H1 (cell line): Measurements from ENCODE around the gene NDST3. TPM values are rescaled to one million over a fixed set of nuclear protein-coding genes. Genes with fewer than 3 reads are reported as not detected.

Experiments
- CTCF ChIA-PET: fragments of 300-600 bp; sonication (Branson Sonifier 250); formaldehyde crosslinking; loops from one replicate; lab custom pipeline; 2021; ENCODE audit not compliant: partially characterized antibody; lab: Charles Lee
- POLR2A ChIA-PET: fragments of 300-600 bp; sonication (Branson Sonifier 250); formaldehyde crosslinking; loops from one replicate; lab custom pipeline; 2021; ENCODE audit warnings: inconsistent platforms; ENCODE audit not compliant: partially characterized antibody; lab: Charles Lee
- DNase-seq, 2 experiments: peaks; one replicate each; pipeline versions ENCODE4 v3.0.0 to v3.0.0-alpha.2; 2010 to 2022; ENCODE audit warnings: low spot score in 2 of 2, low read depth in 1 of 2, mixed read lengths in 1 of 2
- FAIRE-seq: peaks from 2 replicates; lab custom pipeline; 2011; peaks lifted over from hg19 to GRCh38; lab: Jason Lieb, UNC
- H2AFZ ChIP-seq: 2 replicates; pipeline ENCODE4 v1.8.1; 2012; ENCODE audit warnings: low read length, inconsistent platforms
- H2AK5ac ChIP-seq: 2 replicates; pipeline ENCODE4 v1.6.1; 2013; ENCODE audit warnings: low read depth, low read length
- H2BK120ac ChIP-seq: replicated peaks from 2 replicates; pipeline ENCODE3; 2013; ENCODE audit warnings: low read depth, low read length, inconsistent platforms
- H2BK12ac ChIP-seq: 2 replicates; pipeline ENCODE4 v1.6.1; 2013; ENCODE audit warnings: low read depth, low read length
- H2BK15ac ChIP-seq: 2 replicates; pipeline ENCODE4 v1.6.1; 2013; ENCODE audit warnings: low read length
- H2BK20ac ChIP-seq: 2 replicates; pipeline ENCODE4 v1.6.1; 2013; ENCODE audit warnings: low read length
- H2BK5ac ChIP-seq: 2 replicates; pipeline ENCODE4 v1.6.1; 2013; ENCODE audit warnings: low read depth, low read length
- H3K14ac ChIP-seq: 2 replicates; pipeline ENCODE4 v1.6.1; 2013; ENCODE audit warnings: inconsistent platforms; ENCODE audit not compliant: insufficient read length
- H3K18ac ChIP-seq: 2 replicates; pipeline ENCODE4 v1.6.1; 2013; ENCODE audit warnings: low read length; ENCODE audit errors: extremely low read depth
- H3K23ac ChIP-seq: 2 replicates; pipeline ENCODE4 v1.6.1; 2013; ENCODE audit warnings: inconsistent platforms; ENCODE audit not compliant: insufficient read length
- H3K23me2 ChIP-seq: 2 replicates; pipeline ENCODE4 v1.6.1; 2013; ENCODE audit warnings: low read depth, low read length
- H3K27ac ChIP-seq: 2 replicates; pipeline ENCODE4 v1.6.1; 2011; ENCODE audit warnings: low read depth, low read length, inconsistent platforms
- H3K27me3 ChIP-seq, 4 experiments: replicated peaks in 1 of 4; 1 replicate in 1 of 4; 2 replicates in 3 of 4; pipeline versions ENCODE4 v1.6.1 to v1.8.1; 2011 to 2013; ENCODE audit warnings: low read length in 3 of 4, mild to moderate bottlenecking in 3 of 4, inconsistent platforms in 2 of 4, mixed read lengths in 2 of 4, moderate library complexity in 1 of 4; ENCODE audit not compliant: control insufficient read depth in 3 of 4, insufficient read depth in 3 of 4; ENCODE audit errors: extremely low read depth in 1 of 4
- H3K36me3 ChIP-seq, 4 experiments: 2 replicates each; pipeline versions ENCODE4 v1.6.1 to v1.8.1; 2011 to 2013; ENCODE audit warnings: mild to moderate bottlenecking in 4 of 4, low read length in 3 of 4, moderate library complexity in 2 of 4, control low read depth in 1 of 4, inconsistent platforms in 1 of 4; ENCODE audit not compliant: insufficient read depth in 4 of 4, control insufficient read depth in 2 of 4
- H3K4ac ChIP-seq: replicated peaks from 2 replicates; pipeline ENCODE3; 2013; ENCODE audit warnings: low read length, low read depth, mixed read lengths, inconsistent platforms; ENCODE audit not compliant: insufficient read length
- H3K4me1 ChIP-seq, 4 experiments: replicated peaks in 1 of 4; 1 replicate in 1 of 4; 2 replicates in 3 of 4; pipeline versions ENCODE4 v1.6.1 to v1.8.1; 2011 to 2013; ENCODE audit warnings: low read length in 3 of 4, inconsistent platforms in 2 of 4, mixed read lengths in 1 of 4; ENCODE audit not compliant: insufficient read depth in 4 of 4, control insufficient read depth in 3 of 4
- H3K4me2 ChIP-seq, 2 experiments: 2 replicates each; pipeline versions ENCODE4 v1.6.1 to v1.8.1; 2011 to 2013; ENCODE audit warnings: low read depth in 2 of 2, low read length in 2 of 2, control low read depth in 1 of 2, inconsistent platforms in 1 of 2, mild to moderate bottlenecking in 1 of 2; ENCODE audit not compliant: insufficient read depth in 1 of 2
- H3K4me3 ChIP-seq, 4 experiments: fragments of 200-600, 300-600 bp in 1 of 4; sonication (generic), shearing (Covaris generic), sonication (Bioruptor Twin) in 1 of 4; 2 replicates each; pipeline versions ENCODE4 v1.5.1 to v1.8.1; 2011 to 2016; ENCODE audit warnings: low read length in 4 of 4, low read depth in 3 of 4, control low read depth in 2 of 4, inconsistent platforms in 2 of 4, mild to moderate bottlenecking in 2 of 4, mixed read lengths in 1 of 4, moderate library complexity in 1 of 4; ENCODE audit not compliant: insufficient read depth in 2 of 4; ENCODE audit errors: extremely low read depth in 1 of 4
- H3K56ac ChIP-seq: replicated peaks from 2 replicates; pipeline ENCODE3; 2013; ENCODE audit warnings: low read depth, mild to moderate bottlenecking, mixed read lengths, low read length, inconsistent platforms; ENCODE audit not compliant: insufficient read length
- H3K79me1 ChIP-seq: 2 replicates; pipeline ENCODE4 v1.6.1; 2013; ENCODE audit warnings: low read depth, low read length, control low read depth
- H3K79me2 ChIP-seq, 2 experiments: 2 replicates each; pipeline versions ENCODE4 v1.6.1 to v1.8.1; 2012 to 2013; ENCODE audit warnings: low read length in 2 of 2, mild to moderate bottlenecking in 2 of 2, inconsistent platforms in 1 of 2; ENCODE audit not compliant: insufficient read depth in 2 of 2, control insufficient read depth in 1 of 2
- H3K9ac ChIP-seq, 4 experiments: replicated peaks in 1 of 4; 1 replicate in 1 of 4; 2 replicates in 3 of 4; pipeline versions ENCODE4 v1.6.1 to v1.8.1; 2011 to 2013; ENCODE audit warnings: low read depth in 3 of 4, low read length in 3 of 4, control low read depth in 2 of 4, mild to moderate bottlenecking in 2 of 4, moderate library complexity in 2 of 4, inconsistent platforms in 1 of 4; ENCODE audit errors: extremely low read depth in 1 of 4
- H3K9me3 ChIP-seq, 2 experiments: 2 replicates each; pipeline versions ENCODE4 v1.6.1 to v1.8.1; 2012 to 2013; ENCODE audit warnings: mild to moderate bottlenecking in 2 of 2, moderate library complexity in 2 of 2, control low read depth in 1 of 2, inconsistent platforms in 1 of 2, low read depth in 1 of 2, low read length in 1 of 2, mixed read lengths in 1 of 2; ENCODE audit not compliant: insufficient read depth in 2 of 2
- H4K20me1 ChIP-seq, 2 experiments: replicated peaks in 1 of 2; 2 replicates each; pipeline versions ENCODE3 to v1.8.1; 2011 to 2013; ENCODE audit warnings: inconsistent platforms in 2 of 2, low read length in 2 of 2, mild to moderate bottlenecking in 1 of 2; ENCODE audit not compliant: insufficient read depth in 2 of 2, control insufficient read depth in 1 of 2
- H4K5ac ChIP-seq: 2 replicates; pipeline ENCODE4 v1.6.1; 2013; ENCODE audit warnings: low read length, low read depth, mixed read lengths, inconsistent platforms; ENCODE audit not compliant: insufficient read length
- H4K8ac ChIP-seq: 2 replicates; pipeline ENCODE4 v1.8.0; 2013; ENCODE audit warnings: mild to moderate bottlenecking, moderate library complexity, low read length, inconsistent platforms; ENCODE audit not compliant: insufficient read depth; ENCODE audit errors: extremely low read depth
- H4K91ac ChIP-seq: replicated peaks from 2 replicates; pipeline ENCODE3; 2013; ENCODE audit warnings: low read length, mixed read lengths, inconsistent platforms; ENCODE audit not compliant: insufficient read length
- CBX8 ChIP-seq: fragments of 300-800, 300-1000 bp; sonication (generic); IDR thresholded peaks from 2 replicates; pipeline ENCODE4 v1.7.1; 2016; ENCODE audit warnings: low read depth, low read length, borderline replicate concordance
- CTBP2 ChIP-seq: IDR thresholded peaks from 2 replicates; pipeline ENCODE4 v1.7.0; 2011; ENCODE audit warnings: borderline replicate concordance, mild to moderate bottlenecking, moderate library complexity, mixed read lengths, low read length; ENCODE audit not compliant: insufficient read depth, insufficient read length
- HDAC6 ChIP-seq: IDR thresholded peaks from one replicate; pipeline ENCODE4 v1.7.1; 2012; ENCODE audit warnings: low read depth, mild to moderate bottlenecking, inconsistent platforms, low read length, moderate library complexity
- JUND ChIP-seq: IDR thresholded peaks from 2 replicates; pipeline ENCODE4 v1.6.1; 2011; ENCODE audit warnings: mild to moderate bottlenecking, improper control_type of control experiment, low read length
- KDM4A ChIP-seq: IDR thresholded peaks from one replicate; pipeline ENCODE4 v1.7.1; 2012; ENCODE audit warnings: low read depth, mild to moderate bottlenecking, moderate library complexity, low read length, inconsistent platforms; ENCODE audit not compliant: severe bottlenecking
- POLR2A ChIP-seq, 2 experiments: IDR thresholded peaks; 1 replicate in 1 of 2; 2 replicates in 1 of 2; pipeline ENCODE4 v1.6.1; 2011; ENCODE audit warnings: low read depth in 2 of 2, low read length in 2 of 2, mild to moderate bottlenecking in 2 of 2; ENCODE audit errors: control extremely low read depth in 1 of 2
- POLR2AphosphoS5 ChIP-seq: IDR thresholded peaks from 2 replicates; pipeline ENCODE4 v1.6.1; 2011; ENCODE audit warnings: low read depth, low read length
- RNF2 ChIP-seq: fragments of 200-900, 300-1000 bp; sonication (generic); IDR thresholded peaks from 2 replicates; pipeline ENCODE4 v1.7.1; 2016; ENCODE audit warnings: borderline replicate concordance, low read depth, mild to moderate bottlenecking, antibody characterized with exemption, low read length; ENCODE audit not compliant: poor library complexity, severe bottlenecking; ENCODE audit errors: missing control alignments
- SIRT6 ChIP-seq: IDR thresholded peaks from one replicate; pipeline ENCODE4 v1.7.1; 2012; ENCODE audit warnings: low read length, inconsistent platforms
- polyA plus RNA-seq, 7 experiments: library from polyadenylated mRNA; depleted of rRNA in 3 of 7; stranded (reverse) in 5 of 7; unstranded in 2 of 7; fragments of >200 nt in 5 of 7; fragments of 200-250 nt in 2 of 7; gene quantifications; 1 replicate in 5 of 7; 2 replicates in 1 of 7; 4 replicates in 1 of 7; pipeline versions ENCODE4 v1.2.1 to v1.2.3, GENCODE V29; 2011 to 2013; ENCODE audit warnings: missing spikeins in 2 of 7, mixed read lengths in 2 of 7
- total RNA-seq: library from RNA; stranded (reverse); fragmentation: NEBNext Ultra II Directional; extraction: Animal tissue kit (Norgen Biotek cat#: 25700); gene quantifications from 2 replicates; pipeline ENCODE4 v1.2.1, GENCODE V29; 2021

NDST3 gene
- total and polyA plus RNA-seq, 2 of the 8 experiments (the other 6 are each of a cell fraction or from before 2014, with no cell fraction given), result 0.35 to 0.60 TPM

DNA sequence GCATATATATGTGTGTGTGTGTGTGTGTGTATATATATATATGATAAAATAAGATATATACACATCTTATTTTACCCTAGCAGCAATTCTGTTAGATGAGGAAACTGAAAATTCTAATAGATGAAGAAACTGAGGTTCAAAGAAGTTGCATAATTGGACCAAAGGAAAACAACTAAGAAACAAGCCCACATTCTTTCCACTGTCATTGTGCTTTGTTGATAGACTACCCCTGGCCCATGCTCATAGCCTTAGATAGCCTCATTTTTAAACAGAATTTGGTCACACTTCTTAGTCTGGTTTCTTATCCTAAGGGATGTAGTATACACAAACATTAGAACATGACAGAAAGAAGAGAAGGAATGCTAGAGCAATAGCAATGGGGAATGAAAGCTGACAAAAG is 138.8 kb downstream of the NDST3 start:
- Histone ChIP-seq H3K4me2 (no peak overlapping the region), H3K23ac (no peak overlapping the region), H3K9me3 (no peaks in the 10 kb centered on the region), H3K79me1 (no peaks in the 10 kb centered on the region), H3K27ac (no peak overlapping the region), H2BK5ac (no peak overlapping the region), H3K4me3 (no peak overlapping the region), H2AK5ac (no peak overlapping the region), H2BK120ac (no peak overlapping the region), H3K36me3 (no peaks in the 10 kb centered on the region), H3K79me2 (no peaks in the 10 kb centered on the region), H3K56ac (no peak overlapping the region), H4K8ac (no peak overlapping the region), H2BK12ac (no peak overlapping the region), H4K20me1 (no peaks in the 10 kb centered on the region), H2AFZ (no peak overlapping the region), H3K4ac (no peak overlapping the region), H3K4me1 (peaks cover 0 to 5% (median 0%) of the 10 kb centered on the region in 4 experiments; a peak in 2 of 7 replicates), H3K27me3 (no peaks in the 10 kb centered on the region), H3K23me2 (no peaks in the 10 kb centered on the region), H3K14ac (no peak overlapping the region), H3K18ac (no peak overlapping the region), H4K5ac (no peak overlapping the region), H4K91ac (no peak overlapping the region), H2BK20ac (no peak overlapping the region), H3K9ac (no peak overlapping the region), H2BK15ac (no peak overlapping the region)
- ChIA-PET POLR2A (no interaction called here), CTCF (interaction anchor here (0.8 kb wide), 1 partner anchor 35 kb away, joined by 3 read pairs; no protein-coding TSS in a partner anchor)
- DNase-seq (no peak), FAIRE-seq (no peak)
- no peak for TF ChIP-seq RNF2
- TF ChIP-seq POLR2A (IDR thresholded peaks at IDR 0.05; ENCODE audit: control extremely low read depth in 1 of 2, low read depth in 2 of 2, low read length in 2 of 2), result no peak
- no peak for TF ChIP-seq HDAC6
- TF ChIP-seq KDM4A, result no peak
- TF ChIP-seq CBX8, result no peak
- TF ChIP-seq SIRT6, result no peak
- no peak for TF ChIP-seq CTBP2
- no peak for TF ChIP-seq POLR2AphosphoS5
- TF ChIP-seq JUND, result no peak
